Stimulated activated naive CD4-positive, alpha-beta T cell treated with Interleukin-2 at 50 U/mL for 16 hours (primary cell): Measurements from ENCODE around the gene ASB6.

ENCODE experiments used
- DNase-seq: peaks from one replicate; lab custom pipeline; 2025; lab: John Stamatoyannopoulos, UW

The ASB6 gene

GRCh38 chr9:129641750-129642585 is at the start of gene ASB6:
TSS of gene ASB6 (minus strand) at chr9:129642151. CDS start at chr9:129641999, 152 bp downstream.
- DNase-seq, result peak; percentile 95

- no peak for DNase-seq
Observed at GRCh38 chr9:129688285-129689043, 46.5 kb upstream of the ASB6 start.

DNA sequence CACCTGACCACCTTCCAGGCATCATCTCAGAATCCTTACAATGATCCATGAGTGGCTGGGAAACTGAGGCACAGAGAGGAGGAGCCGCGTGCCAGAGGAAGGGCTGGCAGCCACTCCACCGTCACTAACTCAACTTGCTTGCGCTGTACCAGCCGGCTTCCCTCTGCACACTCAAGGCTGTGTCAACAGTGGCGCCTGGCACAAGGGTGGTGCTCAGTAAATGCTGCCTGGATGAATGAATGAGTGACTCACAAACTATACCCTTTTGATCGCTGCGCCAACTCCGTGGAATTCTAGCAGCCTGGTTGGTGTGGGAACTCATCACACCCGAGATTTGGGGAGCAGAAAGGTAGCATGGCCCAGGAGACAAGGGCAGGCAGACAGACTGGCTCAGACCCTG is 45.4 kb upstream of the ASB6 start:
- DNase-seq, result no peak

- DNase-seq, result no peak
Observed at GRCh38 chr9:129686736-129687135, 44.8 kb upstream of the ASB6 start.

DNA sequence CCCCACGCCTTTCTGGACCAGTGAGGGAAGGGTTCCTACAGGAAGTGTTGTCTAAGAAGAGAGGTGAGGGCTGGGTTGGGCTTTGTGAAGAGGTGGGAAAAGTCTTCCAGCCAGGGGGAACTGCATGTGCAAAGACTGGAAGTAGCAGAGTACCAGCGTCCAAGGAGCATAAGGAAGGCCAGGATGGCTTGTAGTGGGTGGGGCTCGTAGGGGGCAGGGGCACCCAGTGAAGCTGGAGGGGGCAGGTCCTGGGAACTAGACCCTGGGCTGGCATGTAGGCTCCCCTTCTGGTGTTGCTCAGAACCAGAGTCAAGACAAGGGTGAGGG is 43.9 kb upstream of the ASB6 start:
- no peak for DNase-seq

DNA sequence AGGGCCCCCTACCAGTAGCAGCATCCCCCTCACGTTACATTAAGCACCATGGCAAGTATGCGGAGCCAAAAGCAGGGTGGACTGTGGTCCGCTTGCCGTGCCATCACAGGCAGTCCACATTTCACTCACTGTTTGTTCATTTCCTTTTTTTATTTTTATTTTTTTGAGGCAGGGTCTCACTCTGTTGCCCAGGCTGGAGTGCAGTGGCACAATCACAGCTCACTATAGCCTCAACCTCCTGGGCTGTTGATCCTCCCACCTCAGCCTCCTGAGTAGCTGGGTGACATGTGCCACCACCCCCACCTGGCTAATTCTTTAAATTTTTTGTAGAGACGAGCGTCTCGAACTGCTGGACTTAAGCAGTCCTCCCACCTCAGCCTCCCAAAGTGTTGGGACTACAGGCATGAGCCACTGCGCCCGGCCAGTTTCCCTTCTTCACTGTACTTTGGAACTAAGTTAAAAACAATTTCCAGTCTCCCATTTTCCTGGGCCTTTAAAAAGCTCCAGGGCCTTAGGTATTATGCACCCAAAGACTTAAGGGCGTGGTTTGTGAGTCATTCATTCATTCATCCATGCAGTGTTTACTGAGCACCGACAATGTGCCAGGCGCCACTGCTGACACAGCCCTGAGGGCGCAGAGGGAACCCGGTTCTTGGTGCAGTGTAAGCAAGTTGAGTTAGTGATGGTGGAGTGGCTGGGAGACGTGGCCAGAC is 43.4 kb upstream of the ASB6 start:
- DNase-seq, result no peak

GRCh38 chr9:129682381-129682780 is 40.4 kb upstream of the ASB6 start:
- DNase-seq, result no peak

DNA sequence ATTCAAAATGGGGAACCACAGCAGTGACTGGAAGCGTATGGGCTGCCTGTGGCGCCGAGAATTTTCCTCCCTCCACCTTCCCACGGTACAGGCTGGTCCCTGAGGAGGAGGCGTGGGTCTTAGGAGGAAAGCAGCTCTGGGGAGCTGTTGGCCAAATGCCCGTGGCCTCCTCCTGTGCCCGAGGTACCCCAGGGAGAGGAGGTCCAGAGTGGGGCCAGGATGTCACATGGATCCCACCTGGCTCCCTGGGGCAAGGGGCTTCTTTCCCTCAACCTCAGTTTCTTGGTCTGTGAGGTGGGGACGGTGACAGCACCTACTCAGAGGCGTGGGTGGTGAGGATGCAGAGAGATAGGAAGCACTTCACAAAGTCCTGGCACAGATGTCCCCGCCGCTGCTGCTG is 40.0 kb upstream of the ASB6 start:
- no peak for DNase-seq

GRCh38 chr9:129679537-129679936 is 37.6 kb upstream of the ASB6 start:
- no peak for DNase-seq

DNA sequence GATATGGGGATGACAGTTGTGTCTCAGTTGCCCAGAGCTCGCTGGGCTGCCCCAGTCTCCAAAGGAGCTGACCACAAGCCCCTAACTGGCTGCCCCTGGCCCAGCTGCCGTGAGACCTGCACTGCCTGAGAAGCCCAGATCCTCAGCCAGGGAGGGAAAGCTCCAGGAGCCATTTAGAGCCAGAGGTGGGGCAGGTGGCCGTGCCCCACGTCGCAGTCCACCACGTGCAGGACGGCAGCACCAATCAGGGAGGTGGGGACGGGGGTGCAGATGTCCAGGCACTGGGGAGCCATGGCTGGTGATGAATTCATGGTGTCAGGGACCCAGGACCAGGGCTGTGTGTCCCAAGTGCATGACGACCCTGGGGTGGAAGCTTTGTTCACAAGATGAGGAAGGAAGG is 36.9 kb upstream of the ASB6 start:
- no peak for DNase-seq

DNA sequence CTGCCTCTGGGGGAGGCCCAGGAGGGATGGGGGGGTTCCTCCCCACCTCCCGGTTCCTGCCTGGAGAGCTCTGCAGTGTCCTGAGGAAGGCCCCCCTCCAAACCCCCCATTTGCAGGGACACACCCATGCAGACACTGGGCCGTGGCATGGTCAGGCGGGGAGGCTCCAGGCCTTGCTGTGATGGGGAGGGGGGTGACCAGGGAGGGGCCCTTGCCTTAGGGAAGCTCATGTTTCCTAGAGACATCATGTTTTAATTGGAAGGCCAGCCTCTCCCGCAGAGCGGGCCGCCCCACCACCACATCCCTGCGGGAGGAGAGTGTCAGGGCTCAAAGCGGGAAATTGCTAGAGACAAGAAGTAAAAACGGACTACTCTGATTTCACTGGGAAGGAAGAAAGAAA is 35.5 kb upstream of the ASB6 start:
- DNase-seq, result no peak

DNA sequence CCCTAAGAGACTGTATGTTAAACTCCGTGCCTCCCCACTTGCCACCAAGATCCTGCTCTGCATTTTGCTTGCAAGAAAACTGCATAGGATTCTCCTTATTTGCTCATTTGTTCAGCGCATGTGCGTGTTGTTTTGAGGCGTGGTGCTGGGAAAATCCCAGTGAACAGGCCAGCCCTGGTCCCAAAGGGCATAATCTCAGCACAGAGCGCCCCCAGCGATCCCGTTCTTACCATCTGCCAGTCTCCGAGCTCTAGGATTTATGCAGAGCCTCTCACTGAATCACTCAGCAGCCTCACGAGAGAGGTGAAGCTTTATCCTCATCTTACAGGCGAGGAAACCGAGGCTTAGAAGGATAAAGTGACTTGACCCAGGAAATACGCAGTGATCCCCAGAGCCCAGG is 35.0 kb upstream of the ASB6 start:
- DNase-seq, result no peak

GRCh38 chr9:129676287-129676686 is 34.3 kb upstream of the ASB6 start:
- no peak for DNase-seq

GRCh38 chr9:129675620-129676019 is 33.7 kb upstream of the ASB6 start:
- DNase-seq, result no peak

DNA sequence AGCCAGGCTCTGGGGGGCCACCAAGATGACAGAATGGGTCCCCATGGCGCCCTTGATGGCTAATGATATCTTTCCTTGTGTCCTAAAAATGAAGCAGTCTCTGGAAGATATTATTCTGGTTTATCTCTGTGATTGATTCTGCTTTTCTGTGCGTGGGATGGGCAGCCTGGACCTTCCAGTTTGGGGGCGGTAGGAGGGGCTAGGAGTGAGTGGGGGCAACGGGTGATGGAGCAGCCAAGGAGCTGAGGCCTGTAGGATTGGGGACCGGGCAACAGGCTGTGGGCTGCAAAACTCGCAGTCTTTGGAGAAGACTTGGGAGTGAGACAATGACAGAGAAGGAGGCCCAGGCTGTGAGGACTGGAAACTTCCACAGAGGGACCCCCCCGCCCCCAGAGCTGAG is 32.3 kb upstream of the ASB6 start:
- no peak for DNase-seq

DNA sequence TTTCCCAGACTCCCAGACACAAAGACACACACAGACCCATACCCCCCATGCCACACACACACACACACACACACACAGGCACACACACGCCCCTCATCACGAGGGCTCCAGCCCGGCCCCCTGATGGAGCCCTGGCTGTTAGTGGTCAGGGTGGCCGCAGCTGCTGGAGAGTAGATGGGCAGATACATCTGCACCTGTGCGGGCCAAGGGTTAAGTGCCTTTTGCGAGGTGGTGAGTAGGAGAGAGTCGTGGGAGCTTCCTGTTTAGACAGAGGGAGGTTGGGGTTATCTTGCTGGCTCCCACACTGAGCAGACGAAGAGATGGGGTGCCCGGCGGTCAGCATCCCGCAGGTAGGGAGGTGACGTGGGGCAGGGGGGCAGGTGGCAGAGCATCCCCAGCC is 31.7 kb upstream of the ASB6 start:
- no peak for DNase-seq

DNA sequence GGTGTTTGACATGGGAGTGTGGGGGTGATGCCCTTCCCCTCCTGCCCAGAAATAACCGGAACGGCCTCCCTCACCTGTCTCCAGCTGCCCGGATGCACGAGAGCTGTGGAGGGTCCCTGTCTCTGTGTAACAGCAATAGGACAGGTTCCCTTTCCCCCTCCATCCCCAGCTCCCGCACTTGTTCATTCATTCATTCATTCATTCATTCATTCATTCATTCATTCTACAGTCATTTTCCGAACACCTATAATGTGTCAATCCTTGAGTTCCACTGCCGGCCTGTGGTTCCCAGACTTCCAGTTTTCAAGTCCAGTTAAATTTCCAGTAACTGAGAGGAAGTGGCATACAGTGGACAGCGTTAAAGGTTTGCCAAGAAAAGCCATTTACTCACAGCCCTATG is 30.8 kb upstream of the ASB6 start:
- DNase-seq, result no peak

DNA sequence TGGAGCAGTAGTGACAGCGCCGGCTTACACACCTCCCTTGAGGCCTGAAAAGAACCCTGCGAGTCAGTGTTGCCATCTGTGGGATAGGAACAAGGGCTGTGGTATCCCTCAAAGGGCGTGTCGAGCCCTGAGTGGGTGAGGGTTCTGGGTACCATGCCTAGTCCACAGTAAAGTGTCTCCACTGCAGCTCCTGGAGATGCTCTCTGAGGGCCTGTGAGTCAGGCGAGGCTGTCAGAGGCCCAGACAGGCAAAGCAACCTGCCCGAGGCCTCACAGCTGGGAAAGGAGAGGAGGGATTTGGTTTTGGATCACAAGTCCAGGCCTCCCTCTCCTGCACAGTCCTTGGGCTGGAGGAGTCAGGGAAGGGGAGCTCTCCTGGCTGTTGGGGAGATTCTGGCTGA is 29.6 kb upstream of the ASB6 start:
- DNase-seq, result peak; percentile 7

DNA sequence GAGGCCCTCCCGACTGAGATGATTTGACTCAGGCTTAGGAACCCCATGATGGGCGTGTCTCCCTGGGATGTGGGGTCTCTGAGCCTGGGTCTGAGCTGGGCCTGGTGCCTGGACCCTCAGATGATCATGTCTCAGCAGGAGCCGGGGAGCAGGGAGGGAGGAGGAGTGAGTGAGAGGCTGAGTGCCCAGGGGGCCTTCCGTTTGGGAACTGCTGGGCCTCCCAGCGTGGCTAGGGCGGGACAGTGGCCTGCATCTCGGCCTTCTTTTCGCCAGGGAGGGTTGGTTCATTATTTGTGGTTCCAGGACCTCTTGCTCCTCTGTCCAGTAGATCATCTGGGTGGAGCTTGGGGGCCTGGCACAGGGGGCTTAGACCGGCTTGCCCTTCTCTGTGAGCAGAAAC is 29.1 kb upstream of the ASB6 start:
- no peak for DNase-seq

GRCh38 chr9:129669946-129670345 is 28.0 kb upstream of the ASB6 start:
- no peak for DNase-seq

- no peak for DNase-seq
Observed at GRCh38 chr9:129669141-129669718, 27.3 kb upstream of the ASB6 start.

DNA sequence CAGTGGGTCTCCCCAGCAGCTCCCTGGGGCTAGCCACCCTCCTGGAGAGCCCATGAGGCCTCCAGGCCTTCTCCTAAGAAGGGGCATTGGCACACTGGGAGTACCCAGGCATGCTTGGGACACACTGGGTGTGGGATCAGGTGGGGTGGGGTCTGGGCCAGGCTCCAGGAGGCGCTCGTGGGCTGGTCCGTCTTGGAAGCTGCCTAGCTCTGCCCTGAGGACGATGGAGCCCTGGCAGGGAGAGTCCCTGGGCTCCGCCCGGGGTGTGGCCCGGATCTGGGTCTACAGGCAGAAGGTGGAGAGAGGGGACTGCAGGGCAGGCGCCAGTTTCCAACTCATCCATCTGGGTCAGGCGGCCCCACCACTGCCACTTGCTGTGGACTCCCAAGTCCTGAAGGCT is 25.9 kb upstream of the ASB6 start:
- no peak for DNase-seq

DNA sequence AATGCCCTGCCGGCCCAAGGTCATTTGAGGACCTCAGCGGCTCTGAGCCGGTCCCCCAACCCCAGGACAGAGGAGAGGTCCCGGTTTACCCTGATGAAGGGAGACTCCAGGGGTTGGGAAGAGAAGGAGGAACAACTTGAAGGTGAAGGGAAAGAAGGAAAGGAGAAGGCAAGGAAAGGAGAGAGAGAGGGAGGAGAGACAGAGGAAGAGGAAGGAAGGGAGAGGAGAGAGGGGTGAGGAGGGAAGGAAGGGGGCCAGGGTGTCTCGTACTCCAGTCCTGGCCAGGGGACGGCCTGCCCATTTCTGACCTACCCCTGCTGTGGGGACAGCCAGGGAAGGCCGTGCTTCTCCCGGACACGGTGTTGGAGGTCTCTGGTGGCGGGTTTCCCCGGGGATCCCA is 25.4 kb upstream of the ASB6 start:
- DNase-seq, result no peak
